GM10266 (cell line): ENCODE results near the gene DACT1.

Experiments used
- DNase-seq: peaks from one replicate; pipeline ENCODE4 v3.0.0; 2012; ENCODE audit errors: extremely low spot score
- TF ChIP-seq, protein P1 (sequence below): IDR thresholded peaks from 2 replicates; pipeline ENCODE4 v1.5.1; 2012; ENCODE audit warnings: mild to moderate bottlenecking, low read depth; ENCODE audit not compliant: control insufficient read depth, insufficient read depth; ENCODE audit errors: missing control alignments

Gene DACT1

GRCh38 chr14:58643366-58643765 is 5.6 kb downstream of the DACT1 start:
- DNase-seq: no peak
- TF ChIP-seq, protein P1, sequence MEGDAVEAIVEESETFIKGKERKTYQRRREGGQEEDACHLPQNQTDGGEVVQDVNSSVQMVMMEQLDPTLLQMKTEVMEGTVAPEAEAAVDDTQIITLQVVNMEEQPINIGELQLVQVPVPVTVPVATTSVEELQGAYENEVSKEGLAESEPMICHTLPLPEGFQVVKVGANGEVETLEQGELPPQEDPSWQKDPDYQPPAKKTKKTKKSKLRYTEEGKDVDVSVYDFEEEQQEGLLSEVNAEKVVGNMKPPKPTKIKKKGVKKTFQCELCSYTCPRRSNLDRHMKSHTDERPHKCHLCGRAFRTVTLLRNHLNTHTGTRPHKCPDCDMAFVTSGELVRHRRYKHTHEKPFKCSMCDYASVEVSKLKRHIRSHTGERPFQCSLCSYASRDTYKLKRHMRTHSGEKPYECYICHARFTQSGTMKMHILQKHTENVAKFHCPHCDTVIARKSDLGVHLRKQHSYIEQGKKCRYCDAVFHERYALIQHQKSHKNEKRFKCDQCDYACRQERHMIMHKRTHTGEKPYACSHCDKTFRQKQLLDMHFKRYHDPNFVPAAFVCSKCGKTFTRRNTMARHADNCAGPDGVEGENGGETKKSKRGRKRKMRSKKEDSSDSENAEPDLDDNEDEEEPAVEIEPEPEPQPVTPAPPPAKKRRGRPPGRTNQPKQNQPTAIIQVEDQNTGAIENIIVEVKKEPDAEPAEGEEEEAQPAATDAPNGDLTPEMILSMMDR: no peak

DNA sequence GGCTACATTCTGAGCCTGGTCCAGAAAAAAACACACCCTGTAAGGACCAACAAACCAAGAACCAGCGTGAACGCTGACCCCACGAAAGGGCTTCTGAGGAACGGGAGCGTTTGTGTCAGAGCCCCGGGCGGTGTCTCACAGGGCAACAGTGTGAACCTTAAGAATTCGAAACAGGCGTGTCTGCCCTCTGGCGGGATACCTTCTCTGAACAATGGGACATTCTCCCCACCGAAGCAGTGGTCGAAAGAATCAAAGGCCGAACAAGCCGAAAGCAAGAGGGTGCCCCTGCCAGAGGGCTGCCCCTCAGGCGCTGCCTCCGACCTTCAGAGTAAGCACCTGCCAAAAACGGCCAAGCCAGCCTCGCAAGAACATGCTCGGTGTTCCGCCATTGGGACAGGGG is 7.9 kb downstream of the DACT1 start:
- TF ChIP-seq, protein P1: no peak
- no peak for DNase-seq

- no peak for DNase-seq
- TF ChIP-seq, protein P1: no peak
These were observed 8.7 kb downstream of the DACT1 start for GRCh38 chr14:58646479-58646878.

GRCh38 chr14:58647777-58648176 is 10.0 kb downstream of the DACT1 start:
- TF ChIP-seq, protein P1: no peak
- no peak for DNase-seq

GRCh38 chr14:58650857-58651256 is 13.1 kb downstream of the DACT1 start:
- TF ChIP-seq, protein P1: no peak
- DNase-seq: no peak

GRCh38 chr14:58656671-58657411 is 19.1 kb downstream of the DACT1 start:
- no peak for DNase-seq

DNA sequence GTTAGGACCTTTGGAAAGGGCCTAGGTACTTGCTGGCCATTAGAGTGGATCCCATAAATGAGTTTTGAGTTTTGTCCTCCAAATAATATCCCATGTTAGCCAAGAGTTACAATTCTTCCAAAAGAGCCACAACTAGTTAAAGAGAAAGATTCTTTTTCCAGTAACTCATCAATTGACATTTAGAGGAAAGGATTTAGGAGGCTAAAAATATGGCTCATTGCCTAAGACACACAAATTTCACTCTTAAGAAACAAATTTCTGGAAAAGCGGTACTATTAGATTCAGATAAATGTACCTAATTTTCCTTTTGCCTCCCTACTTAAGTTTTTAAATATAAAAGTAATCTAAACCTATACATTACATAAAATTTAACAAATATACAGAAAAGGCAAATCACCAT is 21.3 kb downstream of the DACT1 start:
- TF ChIP-seq, protein P1: no peak
- no peak for DNase-seq

More at GRCh38 chr14:58656671-58657411, 19.1 kb downstream of the DACT1 start:
- TF ChIP-seq, protein P1: no peak
